ENCODE results near the gene FAM117A. TPM values are rescaled to one million over a fixed set of nuclear protein-coding genes. Genes with fewer than 3 reads are reported as not detected.

Gene FAM117A
- total RNA-seq, 2 donors from 2014 or later = 30.9 to 46.4 TPM

GRCh38 chr17:49707246-49707607, 56.7 kb downstream of the FAM117A start:
- H3K4me1 ChIP-seq (replicated peaks) = peaks cover 4% of the 10 kb centered on the region
- intact Hi-C loops (cut with DNase I) = loop anchor here (5.0 kb wide), 3 partner anchors 70 to 290 kb away; partner anchors contain the start of gene DLX3
- no peaks in the 10 kb centered on the region for H3K9me3 ChIP-seq
- H3K27ac ChIP-seq = peak overlapping the region; percentile 94
- TF ChIP-seq, protein P1, sequence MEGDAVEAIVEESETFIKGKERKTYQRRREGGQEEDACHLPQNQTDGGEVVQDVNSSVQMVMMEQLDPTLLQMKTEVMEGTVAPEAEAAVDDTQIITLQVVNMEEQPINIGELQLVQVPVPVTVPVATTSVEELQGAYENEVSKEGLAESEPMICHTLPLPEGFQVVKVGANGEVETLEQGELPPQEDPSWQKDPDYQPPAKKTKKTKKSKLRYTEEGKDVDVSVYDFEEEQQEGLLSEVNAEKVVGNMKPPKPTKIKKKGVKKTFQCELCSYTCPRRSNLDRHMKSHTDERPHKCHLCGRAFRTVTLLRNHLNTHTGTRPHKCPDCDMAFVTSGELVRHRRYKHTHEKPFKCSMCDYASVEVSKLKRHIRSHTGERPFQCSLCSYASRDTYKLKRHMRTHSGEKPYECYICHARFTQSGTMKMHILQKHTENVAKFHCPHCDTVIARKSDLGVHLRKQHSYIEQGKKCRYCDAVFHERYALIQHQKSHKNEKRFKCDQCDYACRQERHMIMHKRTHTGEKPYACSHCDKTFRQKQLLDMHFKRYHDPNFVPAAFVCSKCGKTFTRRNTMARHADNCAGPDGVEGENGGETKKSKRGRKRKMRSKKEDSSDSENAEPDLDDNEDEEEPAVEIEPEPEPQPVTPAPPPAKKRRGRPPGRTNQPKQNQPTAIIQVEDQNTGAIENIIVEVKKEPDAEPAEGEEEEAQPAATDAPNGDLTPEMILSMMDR (IDR thresholded peaks at IDR 0.05) = no peak
- TF ChIP-seq POLR2A (IDR thresholded peaks at IDR 0.05) = no peak
- no peak for TF ChIP-seq POLR2AphosphoS5 (IDR thresholded peaks at IDR 0.05)
- whole genome bisulfite sequencing = under 1% methylated on average over 12 of the region's 12 CpGs
- DNase-seq (ENCODE audit: low spot score) = no peak
- H3K27me3 ChIP-seq (replicated peaks; ENCODE audit: insufficient read depth) = no peaks in the 10 kb centered on the region
- peaks cover 5 to 16% of the 10 kb centered on the region in 2 donors for H3K36me3 ChIP-seq
- peak overlapping the region; percentile 92 to 94 for H3K4me3 ChIP-seq

- TF ChIP-seq POLR2A (IDR thresholded peaks at IDR 0.05) (no peak), POLR2AphosphoS5 (IDR thresholded peaks at IDR 0.05) (no peak)
- TF ChIP-seq, protein P1 (IDR thresholded peaks at IDR 0.05) = no peak
- no peak overlapping the region for H3K27ac ChIP-seq
- intact Hi-C loops (cut with DNase I) = loop anchor here (5.0 kb wide), 3 partner anchors 72 to 292 kb away; partner anchors contain the start of gene DLX3
- H3K9me3 ChIP-seq = no peaks in the 10 kb centered on the region
- no peaks in the 10 kb centered on the region for H3K27me3 ChIP-seq (replicated peaks; ENCODE audit: insufficient read depth)
- no peak for DNase-seq (ENCODE audit: low spot score)
- H3K36me3 ChIP-seq = peaks cover 15 to 16% of the 10 kb centered on the region in 2 donors
- H3K4me3 ChIP-seq = no peak overlapping the region
- H3K4me1 ChIP-seq (replicated peaks) = peaks cover 4% of the 10 kb centered on the region
Observed at GRCh38 chr17:49705254-49705653, 58.7 kb downstream of the FAM117A start.

GRCh38 chr17:49703557-49704277, 60.2 kb downstream of the FAM117A start:
- peak; percentile 75 for DNase-seq (ENCODE audit: low spot score)
- peaks cover 4% of the 10 kb centered on the region for H3K4me1 ChIP-seq (replicated peaks)
- H3K27me3 ChIP-seq (replicated peaks; ENCODE audit: insufficient read depth) = no peaks in the 10 kb centered on the region
- intact Hi-C loops (cut with DNase I) = no loop called here
- peaks cover 15 to 16% of the 10 kb centered on the region in 2 donors for H3K36me3 ChIP-seq
- WGBS = 44% methylated on average over 6 of the region's 6 CpGs
- no peak for TF ChIP-seq POLR2A (IDR thresholded peaks at IDR 0.05)
- TF ChIP-seq POLR2AphosphoS5 (IDR thresholded peaks at IDR 0.05) = peak; percentile 78
- TF ChIP-seq, protein P1 (IDR thresholded peaks at IDR 0.05) = peak in 3 of 4 experiments; percentile 38 to 61 (median 48)
- H3K27ac ChIP-seq = peak overlapping the region in 1 of 2 donors; percentile 28
- no peak overlapping the region for H3K4me3 ChIP-seq
- no peaks in the 10 kb centered on the region for H3K9me3 ChIP-seq

DNA sequence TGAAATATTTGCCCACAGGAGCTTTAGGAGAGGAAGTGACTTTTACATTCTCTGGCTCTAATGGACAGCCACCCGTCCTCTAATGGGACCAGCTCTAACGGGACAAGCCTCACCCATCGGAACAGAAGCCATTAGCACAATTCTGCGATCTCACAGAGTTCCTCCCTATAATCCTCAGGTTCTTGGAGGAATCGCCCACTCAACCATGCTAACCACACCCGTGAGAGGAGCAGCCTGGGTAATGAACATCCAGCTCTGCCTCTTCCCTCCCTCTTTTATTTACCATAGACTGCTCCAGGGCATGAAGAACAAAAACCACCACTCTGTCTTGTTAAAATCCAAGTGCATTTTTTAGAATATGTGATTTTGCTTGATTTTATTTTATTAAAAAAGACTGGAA, 63.0 kb downstream of the FAM117A start:
- Histone ChIP-seq H3K4me3 (no peak overlapping the region), H3K4me1 (replicated peaks) (no peaks in the 10 kb centered on the region), H3K27ac (no peak overlapping the region), H3K36me3 (peaks cover 15 to 16% of the 10 kb centered on the region in 2 donors), H3K9me3 (no peaks in the 10 kb centered on the region), H3K27me3 (replicated peaks; ENCODE audit: insufficient read depth) (no peaks in the 10 kb centered on the region)
- 76% methylated on average over 6 of the region's 6 CpGs for WGBS
- TF ChIP-seq, protein P1 (IDR thresholded peaks at IDR 0.05) = no peak
- TF ChIP-seq POLR2A (IDR thresholded peaks at IDR 0.05) (no peak), POLR2AphosphoS5 (IDR thresholded peaks at IDR 0.05) (no peak)
- intact Hi-C loops (cut with DNase I) = no loop called here
- DNase-seq (ENCODE audit: low spot score) = no peak
